ENCODE data around the gene ENOX1.

Gene ENOX1

DNA sequence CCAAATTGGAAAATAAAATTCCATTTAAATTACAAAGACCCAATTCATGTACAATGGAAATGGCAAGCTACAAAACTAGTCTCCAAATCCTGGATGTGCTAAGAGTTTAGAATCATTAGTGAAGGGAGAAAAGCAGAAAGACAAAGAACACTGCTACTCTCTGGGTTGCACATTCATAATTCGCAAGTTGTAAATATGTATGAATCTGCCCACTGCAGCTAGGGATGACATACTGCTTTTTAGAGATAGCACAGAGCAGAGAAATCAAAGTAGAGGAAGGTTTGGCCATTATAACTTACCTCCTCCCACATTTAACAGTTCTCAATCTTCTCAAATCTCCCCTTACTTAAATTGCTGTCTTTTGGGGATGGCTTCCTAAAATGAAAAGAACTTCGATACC, 231.1 kb downstream of the ENOX1 start:
- no peak for DNase-seq (ENCODE audit: extremely low read depth in 1 of 2, low read depth in 1 of 2)

DNA sequence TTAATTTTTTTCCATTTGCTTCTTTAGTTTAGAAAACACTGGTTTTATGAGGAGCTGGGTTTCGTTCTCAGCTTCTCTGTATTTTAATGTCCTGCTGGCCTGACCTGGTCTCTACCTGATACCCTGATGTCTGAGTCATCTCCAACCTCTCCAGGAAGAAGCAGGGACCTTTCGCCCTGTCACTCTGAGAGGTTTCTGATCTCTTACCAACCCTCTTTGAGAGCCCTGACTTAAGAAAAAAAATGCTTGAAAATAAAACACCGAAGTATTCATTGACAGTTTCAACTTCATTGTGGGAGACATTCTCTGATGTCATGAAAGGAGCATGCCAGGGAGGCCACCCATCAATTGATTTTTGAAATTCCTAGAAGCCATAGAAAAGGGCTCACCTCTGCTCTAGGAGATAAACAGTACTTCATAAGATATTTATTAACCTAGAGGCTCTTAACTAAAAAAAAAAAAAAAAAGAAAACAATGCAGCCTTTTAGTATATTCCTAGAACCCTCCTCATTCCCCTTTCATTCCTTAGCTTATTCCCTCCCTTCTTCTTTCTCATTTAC, 234.8 kb downstream of the ENOX1 start:
- DNase-seq (ENCODE audit: extremely low read depth in 1 of 2, low read depth in 1 of 2): no peak

DNA sequence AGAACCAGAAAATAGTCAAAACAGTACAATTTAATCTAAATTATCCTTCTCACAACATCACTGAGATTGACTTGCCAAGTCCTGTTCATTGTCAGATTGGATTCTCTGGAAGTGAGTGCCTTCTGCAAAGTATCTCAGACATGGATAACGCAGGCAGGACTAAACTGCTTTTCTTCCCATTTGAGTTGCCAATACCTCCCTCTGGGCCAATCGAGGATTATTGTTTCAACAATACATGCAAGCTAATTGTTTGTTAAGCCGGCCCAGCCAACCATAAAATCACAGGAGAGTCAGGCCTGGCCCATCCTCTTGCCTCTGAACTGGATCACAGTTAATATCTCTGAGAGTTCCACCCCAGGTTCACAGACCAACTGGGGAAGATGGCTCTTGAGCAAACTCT, 240.0 kb downstream of the ENOX1 start:
- no peak for DNase-seq (ENCODE audit: extremely low read depth in 1 of 2, low read depth in 1 of 2)

DNA sequence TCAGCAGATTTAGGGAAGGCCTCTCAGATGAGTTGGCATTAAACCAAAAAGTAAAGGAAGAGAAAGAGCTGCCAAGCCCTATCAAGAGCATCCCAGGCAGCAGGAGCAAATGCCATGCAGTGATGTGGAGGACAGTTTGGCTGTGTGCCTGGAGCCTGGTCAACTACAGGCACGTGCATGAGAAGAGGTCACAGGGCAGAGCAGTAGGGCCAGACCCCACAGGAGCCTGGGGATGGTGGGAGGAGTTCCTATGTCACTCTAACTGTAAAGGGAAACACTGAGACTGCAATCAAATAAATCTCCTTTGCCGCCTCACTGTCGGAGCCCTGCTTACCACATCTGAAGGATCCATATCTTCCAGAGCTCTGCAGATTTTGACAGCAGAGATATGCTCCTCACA, 240.5 kb downstream of the ENOX1 start:
- no peak for DNase-seq (ENCODE audit: extremely low read depth in 1 of 2, low read depth in 1 of 2)

DNA sequence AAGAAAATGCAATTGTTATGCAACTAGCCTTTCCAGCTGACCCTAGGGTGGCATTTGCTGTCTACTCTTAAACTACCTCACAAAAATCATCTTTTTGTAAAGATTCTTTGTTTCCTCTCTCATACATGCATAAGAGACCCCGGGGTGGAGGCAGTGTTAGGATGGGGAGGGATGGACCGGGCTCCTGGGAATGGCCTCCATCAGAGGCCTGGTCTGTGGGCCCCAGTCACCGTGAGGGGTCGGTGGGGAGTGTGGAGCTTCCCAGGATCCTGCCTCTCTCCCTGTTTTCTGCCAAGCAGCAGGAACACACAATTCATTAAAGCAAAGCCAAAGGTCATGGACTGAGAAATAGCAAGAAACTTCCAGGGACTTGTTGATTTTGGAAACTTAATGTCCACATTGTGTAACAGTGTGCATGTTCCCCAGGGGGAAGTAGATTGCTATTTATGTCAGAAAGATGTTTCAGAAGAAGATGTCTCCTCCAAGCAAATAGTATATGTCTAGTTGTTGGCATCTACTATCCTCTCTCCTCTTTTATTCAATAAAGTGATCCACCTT, 241.4 kb downstream of the ENOX1 start:
- no peak for DNase-seq (ENCODE audit: extremely low read depth in 1 of 2, low read depth in 1 of 2)

DNA sequence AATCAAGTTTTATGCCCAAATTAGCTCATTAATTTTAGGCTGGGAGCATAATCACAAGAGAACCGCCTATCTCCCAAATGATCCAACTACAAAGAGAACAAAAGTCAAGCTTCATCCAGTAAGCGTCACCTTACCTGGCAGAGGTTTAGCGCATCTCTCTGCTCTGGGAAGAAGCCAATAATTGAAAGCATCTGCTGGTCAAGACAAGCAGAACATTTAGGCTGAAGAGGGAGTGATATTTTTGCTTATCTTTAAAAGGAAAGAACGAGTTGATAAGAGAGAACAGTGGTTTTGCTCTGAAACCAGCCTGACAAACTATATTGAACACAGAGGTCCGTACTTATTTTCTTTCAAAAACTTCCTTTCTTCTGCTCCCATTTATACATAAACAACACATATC, 242.1 kb downstream of the ENOX1 start:
- no peak for DNase-seq (ENCODE audit: extremely low read depth in 1 of 2, low read depth in 1 of 2)

DNA sequence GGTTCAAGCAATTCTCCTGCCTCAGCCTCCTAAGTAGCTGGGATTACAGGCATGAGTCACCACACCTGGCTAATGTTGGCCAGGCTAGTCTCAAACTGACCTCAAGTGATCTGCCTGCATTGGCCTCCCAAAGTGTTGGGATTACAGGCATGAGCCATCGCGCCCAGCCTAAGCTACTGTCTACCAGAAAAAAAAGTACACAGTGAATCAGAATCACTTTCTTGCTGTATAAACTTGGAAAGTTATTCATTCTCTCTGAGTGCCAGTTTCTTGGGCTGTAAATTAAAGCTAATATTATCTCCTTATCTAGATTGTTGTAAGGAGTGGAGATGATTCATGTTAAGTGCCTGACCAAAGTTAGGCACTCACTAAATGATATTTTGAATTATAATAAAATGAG, 242.8 kb downstream of the ENOX1 start:
- DNase-seq (ENCODE audit: extremely low read depth in 1 of 2, low read depth in 1 of 2): no peak

DNA sequence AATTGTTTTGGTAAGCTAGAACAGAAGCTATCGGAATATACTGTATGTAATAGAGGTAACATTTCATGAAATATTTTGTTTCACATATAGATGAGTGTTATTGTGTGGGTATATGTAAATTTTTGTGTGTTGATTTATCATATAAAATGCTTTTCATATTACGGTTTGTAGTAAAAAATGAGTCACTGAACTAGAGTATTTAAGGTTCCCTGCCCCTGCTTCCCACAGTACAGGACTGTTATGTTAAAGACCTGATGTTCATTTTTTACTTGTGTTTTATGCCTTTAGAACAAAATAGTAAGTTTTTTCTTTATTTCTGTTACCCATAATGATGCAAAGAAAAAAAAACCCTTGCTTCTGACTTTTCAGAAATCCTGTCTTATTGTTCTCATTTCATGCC, 243.4 kb downstream of the ENOX1 start:
- DNase-seq (ENCODE audit: extremely low read depth in 1 of 2, low read depth in 1 of 2): no peak

DNA sequence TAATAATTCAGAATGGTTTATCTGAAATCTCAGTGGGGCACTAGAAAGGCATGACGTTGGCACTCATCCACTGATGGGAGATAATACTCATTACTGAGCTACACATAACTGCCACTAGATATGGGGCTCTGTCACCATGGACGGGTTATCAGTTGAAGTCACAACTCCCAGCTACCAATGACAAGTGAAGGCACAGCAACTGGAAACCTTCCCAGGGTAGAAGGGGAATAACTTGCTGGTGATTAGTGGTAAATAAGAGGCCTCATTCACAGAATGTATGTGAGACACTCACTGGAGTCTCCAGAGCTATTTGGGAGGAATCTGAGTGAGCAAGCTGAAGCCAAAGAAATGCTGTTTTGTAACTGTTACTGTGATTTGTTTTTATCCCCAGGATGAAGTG, 249.6 kb downstream of the ENOX1 start:
- DNase-seq (ENCODE audit: extremely low read depth in 1 of 2, low read depth in 1 of 2): no peak

DNA sequence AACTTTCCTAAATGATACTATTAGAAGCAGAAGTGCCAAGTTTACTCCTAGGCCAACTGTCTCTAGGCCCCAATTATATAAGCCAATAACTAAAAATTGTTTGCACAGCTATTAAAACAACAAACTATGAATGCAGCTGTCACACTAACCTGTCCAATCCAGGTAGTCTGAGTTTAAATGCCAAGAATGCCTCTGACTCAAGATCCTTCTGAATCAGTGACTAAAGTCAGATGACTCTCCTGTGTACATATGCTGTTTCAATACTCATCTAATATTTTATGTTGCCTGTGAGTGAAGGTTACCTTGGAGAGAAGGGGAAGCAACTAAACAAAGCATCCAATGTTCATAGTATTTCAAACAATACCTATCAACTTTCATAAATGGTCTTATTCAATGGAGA, 257.0 kb downstream of the ENOX1 start:
- DNase-seq (ENCODE audit: extremely low read depth in 1 of 2, low read depth in 1 of 2): no peak

DNA sequence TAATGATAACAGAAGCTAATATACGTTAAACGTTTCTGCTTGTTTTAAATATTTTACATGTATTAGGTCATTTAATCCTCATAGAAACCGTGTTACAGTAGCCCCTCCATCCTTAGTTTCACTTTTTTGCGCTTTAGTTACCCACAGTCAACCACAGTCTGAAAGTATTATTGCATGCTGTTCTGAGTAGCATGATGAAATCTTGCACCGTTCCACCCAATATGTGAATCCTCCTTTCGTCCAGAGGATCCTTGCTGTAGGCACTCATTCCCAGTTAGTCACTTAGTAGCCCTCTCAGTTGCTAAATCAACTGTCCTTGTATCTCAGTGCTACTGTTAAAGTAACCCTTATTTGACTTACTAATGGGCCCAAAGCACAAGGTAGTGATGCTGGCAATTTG, 257.8 kb downstream of the ENOX1 start:
- DNase-seq (ENCODE audit: extremely low read depth in 1 of 2, low read depth in 1 of 2): no peak

DNA sequence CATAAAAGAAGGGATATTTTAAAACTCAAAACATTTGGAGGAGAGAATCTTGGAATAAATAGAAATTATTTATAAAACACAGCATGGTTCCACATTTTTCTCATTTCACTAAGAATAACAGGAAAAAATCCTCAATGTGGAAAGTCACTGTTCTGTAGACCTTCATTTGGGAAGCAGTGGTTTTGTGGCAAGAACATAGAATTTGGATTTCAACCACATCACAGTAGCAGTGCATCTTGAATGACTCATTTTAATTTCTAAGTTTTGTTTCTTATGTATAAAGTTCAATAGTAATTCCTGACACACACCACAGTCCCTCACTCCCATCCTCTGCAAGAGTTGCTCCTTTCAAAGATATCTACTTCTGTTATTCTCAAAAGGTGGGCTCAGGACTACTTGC, 264.0 kb downstream of the ENOX1 start:
- DNase-seq (ENCODE audit: extremely low read depth in 1 of 2, low read depth in 1 of 2): no peak

DNA sequence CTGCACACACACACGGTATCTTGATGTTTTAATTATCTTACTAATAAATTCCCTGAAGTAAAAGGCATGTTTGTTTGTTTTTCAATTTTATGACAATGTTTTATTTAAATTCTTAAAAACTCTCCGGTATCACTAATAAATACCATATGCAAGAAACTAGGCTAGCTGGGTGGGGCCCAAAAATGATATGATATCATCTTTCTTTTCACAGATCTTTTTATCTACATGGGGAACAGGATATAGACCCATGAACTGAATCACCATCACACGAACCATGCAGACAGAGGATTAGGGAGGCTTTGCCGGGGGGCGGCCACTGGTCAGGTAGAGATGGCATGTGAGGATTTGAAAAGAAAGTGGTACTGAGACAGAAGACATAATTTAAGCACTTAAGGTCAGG, 266.4 kb downstream of the ENOX1 start:
- no peak for DNase-seq (ENCODE audit: extremely low read depth in 1 of 2, low read depth in 1 of 2)

DNA sequence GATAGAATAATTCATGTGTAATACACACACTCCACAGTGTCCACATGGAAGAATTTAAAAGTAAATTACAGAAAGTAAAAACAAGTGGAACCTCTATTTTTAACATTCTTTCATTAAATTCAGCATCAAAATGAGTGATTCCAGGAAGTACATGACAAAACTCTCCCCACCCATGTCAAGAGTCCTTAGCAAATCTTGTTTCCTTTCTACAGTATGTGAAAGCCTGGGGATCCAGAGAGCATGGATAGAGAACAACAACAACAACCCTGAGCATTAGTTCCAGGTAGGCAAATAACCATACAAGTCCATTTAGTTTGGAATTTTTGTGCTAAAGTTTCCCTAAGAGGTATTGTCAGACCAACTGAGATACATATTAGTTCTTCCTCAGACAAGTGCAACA, 267.9 kb downstream of the ENOX1 start:
- no peak for DNase-seq (ENCODE audit: extremely low read depth in 1 of 2, low read depth in 1 of 2)

DNA sequence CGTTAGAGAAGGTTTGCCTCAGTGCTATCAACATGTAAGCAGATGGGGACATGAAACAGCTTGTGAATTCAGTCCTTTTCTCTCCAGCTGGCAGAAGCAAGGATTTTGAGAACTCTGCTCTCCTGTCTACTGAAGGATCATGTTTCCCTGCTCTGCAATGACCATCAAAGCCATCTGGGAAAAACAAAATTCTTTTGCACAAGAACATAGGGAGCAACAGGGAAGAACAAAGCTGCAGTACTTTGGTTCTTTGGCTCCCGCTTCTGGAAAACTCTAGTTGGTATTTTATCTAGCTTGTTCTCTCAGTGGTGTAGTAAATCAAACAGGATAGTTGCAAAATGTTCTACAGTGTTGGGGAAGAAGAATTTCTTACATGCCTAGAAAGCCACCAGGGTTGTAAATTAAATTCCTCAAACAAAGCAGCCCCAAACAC, 270.4 kb downstream of the ENOX1 start:
- DNase-seq (ENCODE audit: extremely low read depth in 1 of 2, low read depth in 1 of 2): no peak

DNA sequence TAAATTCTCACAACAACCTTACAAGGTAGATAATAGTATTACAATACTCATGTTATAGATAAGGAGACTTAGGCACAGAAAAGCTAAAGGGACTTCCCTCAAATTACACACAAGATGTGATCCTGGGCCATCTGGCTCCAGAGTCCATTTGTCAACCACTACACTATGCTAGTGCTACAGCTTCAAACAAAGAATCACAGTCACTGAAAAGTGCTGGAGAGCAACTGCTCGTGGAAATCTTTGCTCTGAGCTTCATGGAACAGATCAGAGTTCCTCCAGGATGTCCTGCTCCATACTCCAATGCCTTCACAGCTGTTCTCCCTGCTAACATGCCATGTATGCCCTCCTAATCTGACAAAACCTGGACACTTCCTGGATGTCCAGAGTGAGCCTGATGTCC, 271.2 kb downstream of the ENOX1 start:
- DNase-seq (ENCODE audit: extremely low read depth in 1 of 2, low read depth in 1 of 2): no peak

DNA sequence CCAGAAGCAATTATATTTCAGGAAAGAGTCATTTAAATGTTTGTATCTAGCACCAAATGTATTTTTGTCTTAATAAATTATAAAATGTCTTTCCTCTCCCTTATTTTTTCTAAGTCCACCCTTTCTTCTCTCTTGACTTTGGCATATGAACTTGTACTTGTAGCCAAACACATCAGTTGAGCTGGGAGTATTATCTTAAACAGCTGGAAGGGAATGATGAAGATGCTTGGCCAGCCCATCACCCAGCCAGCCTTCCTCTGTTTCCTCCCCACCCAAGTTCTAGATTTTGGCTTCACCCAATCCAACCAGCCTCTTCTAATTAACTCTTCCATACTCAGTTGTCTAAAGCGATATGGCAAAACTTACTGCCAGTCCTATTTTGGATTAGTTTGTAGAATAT, 272.5 kb downstream of the ENOX1 start:
- DNase-seq (ENCODE audit: extremely low read depth in 1 of 2, low read depth in 1 of 2): no peak

DNA sequence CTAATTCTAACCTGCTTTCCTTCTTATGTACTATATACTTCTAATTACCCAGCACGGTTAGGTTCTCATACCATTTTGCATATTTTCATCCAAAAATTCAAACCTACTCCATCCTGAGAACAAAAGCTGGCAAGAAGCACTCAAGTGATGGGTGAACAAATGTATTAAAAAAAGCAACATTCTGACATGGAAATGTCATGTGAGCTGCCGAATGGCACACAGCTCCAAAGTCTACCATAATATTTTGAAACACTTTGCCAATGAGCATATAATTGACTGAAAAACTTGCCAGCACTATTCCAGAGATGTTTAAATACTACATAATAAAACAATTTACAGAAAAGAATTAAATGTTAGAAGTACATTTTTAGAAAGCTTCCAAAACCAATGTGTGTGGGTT, 274.6 kb downstream of the ENOX1 start:
- no peak for DNase-seq (ENCODE audit: extremely low read depth in 1 of 2, low read depth in 1 of 2)

DNA sequence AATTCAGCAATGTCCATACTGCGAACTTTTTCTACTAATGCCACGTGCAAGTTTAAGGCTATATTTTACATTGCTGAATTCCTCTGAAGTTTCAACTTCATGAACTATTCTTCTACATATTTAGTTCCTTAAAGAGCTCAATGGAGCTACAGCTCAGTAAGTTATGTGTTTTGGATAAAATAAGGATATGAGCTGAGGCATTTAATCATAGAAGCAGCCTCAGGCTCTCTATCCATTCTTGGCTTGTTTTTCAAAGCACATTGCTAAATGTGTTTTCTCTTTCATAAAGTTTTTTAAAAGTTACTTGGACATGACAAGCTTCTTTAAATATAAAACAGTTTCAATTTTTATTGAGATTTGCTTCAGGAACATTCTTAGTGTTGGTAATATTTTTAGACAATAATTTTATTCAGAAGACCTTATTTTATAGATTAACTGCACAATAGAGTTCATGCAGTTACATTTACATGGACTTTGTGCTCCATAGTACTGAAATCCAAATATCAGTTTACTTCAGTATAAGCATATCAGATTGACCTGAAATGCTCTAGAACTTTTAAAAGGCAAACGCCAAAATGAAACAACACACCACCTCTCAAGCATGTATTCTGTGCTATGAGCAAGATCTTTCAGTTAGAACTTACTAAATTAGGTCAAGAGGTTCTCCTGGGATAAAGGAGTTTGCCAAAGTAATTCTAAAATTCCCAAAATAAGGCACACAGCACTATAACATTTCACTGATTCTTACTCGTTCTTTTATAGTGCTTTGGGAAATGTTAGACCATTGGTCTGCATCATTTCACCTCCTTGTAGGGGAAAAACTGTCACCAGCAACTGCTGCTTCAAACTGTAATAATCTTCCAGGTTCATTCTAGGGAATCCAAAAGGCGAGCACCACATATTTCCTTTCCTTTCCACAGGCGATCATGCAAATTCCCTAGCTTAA, 275.5 kb downstream of the ENOX1 start:
- no peak for DNase-seq (ENCODE audit: extremely low read depth in 1 of 2, low read depth in 1 of 2)

DNA sequence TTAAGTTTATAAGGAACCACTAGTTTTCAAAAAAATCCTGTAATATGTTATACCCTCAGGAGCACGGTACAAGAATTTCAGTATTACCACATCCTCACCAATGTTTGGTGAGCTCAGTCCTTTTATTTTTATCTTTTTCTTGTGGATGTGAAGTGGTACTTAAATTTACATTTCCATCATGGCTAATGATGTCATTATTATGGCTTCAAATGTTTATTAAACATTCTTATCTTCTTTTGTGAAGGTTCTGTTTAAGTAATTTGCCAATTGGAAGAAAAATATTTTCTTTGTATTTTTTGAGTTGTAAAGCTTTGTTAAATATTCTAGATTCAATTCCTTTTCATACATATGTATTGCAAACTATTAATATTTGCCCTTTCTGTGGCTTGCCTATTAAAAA, 291.0 kb downstream of the ENOX1 start:
- no peak for DNase-seq (ENCODE audit: extremely low read depth in 1 of 2, low read depth in 1 of 2)

DNA sequence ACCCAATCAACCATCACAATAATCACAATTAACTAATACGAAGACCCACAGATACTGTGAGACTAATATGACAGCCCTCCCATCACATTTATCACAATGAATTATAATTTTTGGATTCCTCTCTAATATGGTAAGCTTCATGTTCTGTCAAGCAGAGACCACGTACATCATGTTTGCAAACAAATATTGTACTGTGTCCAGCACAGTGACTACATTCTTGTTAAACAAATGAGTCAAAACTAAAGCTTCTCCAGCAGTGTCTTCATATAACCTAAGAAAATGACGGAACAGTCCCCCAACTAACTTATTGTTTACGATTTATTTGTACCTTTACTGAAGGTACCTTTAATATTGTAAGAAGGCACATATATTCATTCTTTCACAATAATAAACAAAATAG, 292.6 kb downstream of the ENOX1 start:
- DNase-seq (ENCODE audit: extremely low read depth in 1 of 2, low read depth in 1 of 2): no peak

DNA sequence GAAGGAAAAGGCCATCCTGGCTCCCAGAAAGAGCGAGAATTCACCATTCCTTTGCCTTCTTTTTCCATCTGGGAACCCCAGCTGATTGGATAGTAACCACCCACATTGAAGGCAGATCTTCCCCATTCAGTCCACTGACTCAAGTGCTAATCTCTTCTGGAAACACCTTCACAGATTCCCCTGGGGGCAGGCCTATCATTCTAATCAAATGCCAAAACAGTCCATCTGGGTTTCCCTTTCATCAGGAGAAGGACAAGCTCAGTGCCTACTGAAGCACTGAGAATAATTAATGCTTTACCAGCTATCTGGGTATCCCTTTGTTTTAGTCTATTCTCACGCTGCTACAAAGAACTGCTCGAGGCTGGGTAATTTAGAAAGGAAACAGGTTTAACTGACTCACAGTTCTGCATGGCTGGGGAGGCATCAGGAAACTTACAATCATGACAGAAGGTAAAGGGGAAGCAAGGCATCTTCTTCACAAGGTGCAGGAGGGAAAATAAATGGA, 293.2 kb downstream of the ENOX1 start:
- no peak for DNase-seq (ENCODE audit: extremely low read depth in 1 of 2, low read depth in 1 of 2)

All from stimulated activated CD8-positive, alpha-beta memory T cell treated with anti-CD3 and anti-CD28 coated beads, Interleukin-7, amount 100 ng/mL, for 48 hours (primary cell).